HEK293 (cell line): ENCODE measurements around the gene PKD2.

Source experiments
- CTCF ChIA-PET: fragments of 350-600 bp; formaldehyde crosslinking; extraction: SDS; loops from one replicate; lab custom pipeline; 2021; ENCODE audit warnings: antibody characterized with exemption; lab: Yijun Ruan, JAX
- POLR2A ChIA-PET: fragments of 300-600 bp; formaldehyde crosslinking; extraction: SDS; loops from one replicate; lab custom pipeline; 2020; ENCODE audit warnings: antibody characterized with exemption, inconsistent platforms; lab: Yijun Ruan, JAX
- H3K27ac ChIP-seq: fragments of 200-500 bp; sonication (Bioruptor generic); 2 replicates; pipeline ENCODE4 v1.5.1; 2014; ENCODE audit warnings: low read depth, low read length, control low read depth, inconsistent platforms; ENCODE audit errors: extremely low read depth
- H3K36me3 ChIP-seq, 2 experiments: fragments of 200-500 bp in 1 of 2; sonication (Bioruptor generic) in 1 of 2; 1 replicate in 1 of 2; 2 replicates in 1 of 2; pipeline ENCODE4 v1.5.1; 2014 to 2017; ENCODE audit warnings: inconsistent platforms in 2 of 2, low read length in 2 of 2; ENCODE audit not compliant: control insufficient read depth in 2 of 2, insufficient read depth in 1 of 2
- H3K4me1 ChIP-seq: fragments of 200-500 bp; sonication (Bioruptor generic); 2 replicates; pipeline ENCODE4 v1.5.1; 2014; ENCODE audit warnings: mild to moderate bottlenecking, low read length, inconsistent platforms; ENCODE audit not compliant: control insufficient read depth, insufficient read depth
- H3K4me3 ChIP-seq: 2 replicates; pipeline ENCODE4 v1.5.1; 2011; ENCODE audit warnings: low read depth, mild to moderate bottlenecking, control low read depth, low read length, moderate library complexity
- H3K9me3 ChIP-seq: fragments of 200-500 bp; sonication (Bioruptor generic); 2 replicates; pipeline ENCODE4 v1.5.1; 2014; ENCODE audit warnings: low read depth, low read length, inconsistent platforms; ENCODE audit not compliant: control insufficient read depth, insufficient read depth
- CTCF ChIP-seq: fragments of 450-650 bp; formaldehyde crosslinking; IDR thresholded peaks from 2 replicates; pipeline ENCODE4 v1.5.1; 2016; ENCODE audit warnings: missing biosample characterization, missing genetic modification characterization
- ELK4 ChIP-seq: IDR thresholded peaks from 2 replicates; pipeline ENCODE4 v1.6.1; 2011; ENCODE audit warnings: mild to moderate bottlenecking, low read depth, low read length, borderline replicate concordance
- GLI4 ChIP-seq: fragments of 450-650 bp; formaldehyde crosslinking; IDR thresholded peaks from 2 replicates; pipeline ENCODE4 v1.5.1; 2016; ENCODE audit warnings: missing biosample characterization, missing genetic modification characterization
- KLF8 ChIP-seq: fragments of 450-650 bp; formaldehyde crosslinking; IDR thresholded peaks from 2 replicates; pipeline ENCODE4 v1.5.1; 2016; ENCODE audit warnings: missing biosample characterization, missing genetic modification characterization
- MEIS1 ChIP-seq: sonication (generic); formaldehyde crosslinking; IDR thresholded peaks from 2 replicates; pipeline ENCODE4 v1.8.1; 2022; ENCODE audit warnings: missing genetic modification reagents, mild to moderate bottlenecking, borderline replicate concordance
- MYNN ChIP-seq: fragments of 450-650 bp; formaldehyde crosslinking; IDR thresholded peaks from 2 replicates; pipeline ENCODE4 v1.5.1; 2016; ENCODE audit warnings: missing biosample characterization, missing genetic modification characterization, borderline replicate concordance
- ZFP3 ChIP-seq: fragments of 450-650 bp; formaldehyde crosslinking; IDR thresholded peaks from 2 replicates; pipeline ENCODE4 v1.5.1; 2016; ENCODE audit warnings: low read depth, missing biosample characterization, missing genetic modification characterization
- ZFP41 ChIP-seq: fragments of 450-650 bp; formaldehyde crosslinking; IDR thresholded peaks from 2 replicates; pipeline ENCODE4 v1.5.1; 2016; ENCODE audit warnings: missing biosample characterization, missing genetic modification characterization, borderline replicate concordance
- ZNF114 ChIP-seq: fragments of 450-650 bp; formaldehyde crosslinking; IDR thresholded peaks from 2 replicates; pipeline ENCODE4 v1.5.0; 2017; ENCODE audit warnings: missing biosample characterization, missing genetic modification characterization
- ZNF121 ChIP-seq: fragments of 450-650 bp; formaldehyde crosslinking; IDR thresholded peaks from 2 replicates; pipeline ENCODE4 v1.5.1; 2016; ENCODE audit warnings: missing biosample characterization, missing genetic modification characterization
- ZNF175 ChIP-seq: fragments of 450-650 bp; formaldehyde crosslinking; IDR thresholded peaks from 2 replicates; pipeline ENCODE4 v1.5.1; 2016; ENCODE audit warnings: missing biosample characterization, missing genetic modification characterization
- ZNF2 ChIP-seq: fragments of 450-650 bp; formaldehyde crosslinking; IDR thresholded peaks from 2 replicates; pipeline ENCODE4 v1.5.1; 2016; ENCODE audit warnings: missing biosample characterization, missing genetic modification characterization
- ZNF211 ChIP-seq: fragments of 450-650 bp; formaldehyde crosslinking; IDR thresholded peaks from 2 replicates; pipeline ENCODE4 v1.5.1; 2016; ENCODE audit warnings: low read depth, missing biosample characterization, missing genetic modification characterization
- ZNF248 ChIP-seq: fragments of 450-650 bp; formaldehyde crosslinking; IDR thresholded peaks from 2 replicates; pipeline ENCODE4 v1.5.1; 2017; ENCODE audit warnings: missing biosample characterization, missing genetic modification characterization
- ZNF398 ChIP-seq: fragments of 450-650 bp; formaldehyde crosslinking; IDR thresholded peaks from 2 replicates; pipeline ENCODE4 v1.5.1; 2017; ENCODE audit warnings: missing biosample characterization, missing genetic modification characterization
- ZNF473 ChIP-seq: fragments of 450-650 bp; formaldehyde crosslinking; IDR thresholded peaks from 2 replicates; pipeline ENCODE4 v1.5.1; 2017; ENCODE audit warnings: missing biosample characterization, missing genetic modification characterization
- ZNF596 ChIP-seq: fragments of 450-650 bp; IDR thresholded peaks from 2 replicates; pipeline ENCODE4 v1.5.0; 2018; ENCODE audit warnings: missing biosample characterization, mild to moderate bottlenecking, missing genetic modification characterization, moderate library complexity
- ZNF623 ChIP-seq: fragments of 450-650 bp; formaldehyde crosslinking; IDR thresholded peaks from 2 replicates; pipeline ENCODE4 v1.5.1; 2016; ENCODE audit warnings: missing biosample characterization, missing genetic modification characterization
- ZNF654 ChIP-seq: fragments of 450-650 bp; formaldehyde crosslinking; IDR thresholded peaks from 2 replicates; pipeline ENCODE4 v1.5.1; 2016; ENCODE audit warnings: low read depth, missing biosample characterization, missing genetic modification characterization
- ZNF768 ChIP-seq: fragments of 450-650 bp; formaldehyde crosslinking; IDR thresholded peaks from 2 replicates; pipeline ENCODE4 v1.5.1; 2018; ENCODE audit warnings: missing biosample characterization, mild to moderate bottlenecking, missing genetic modification characterization
- ZNF776 ChIP-seq: fragments of 450-650 bp; formaldehyde crosslinking; IDR thresholded peaks from 2 replicates; pipeline ENCODE4 v1.5.0; 2017; ENCODE audit warnings: missing biosample characterization, missing genetic modification characterization, borderline replicate concordance
- ZNF843 ChIP-seq: fragments of 450-650 bp; formaldehyde crosslinking; IDR thresholded peaks from 2 replicates; pipeline ENCODE4 v1.5.1; 2016; ENCODE audit warnings: missing biosample characterization, missing genetic modification characterization
- TF ChIP-seq, protein P1 (sequence below): fragments of 450-650 bp; formaldehyde crosslinking; IDR thresholded peaks from 2 replicates; pipeline ENCODE4 v1.5.1; 2016; ENCODE audit warnings: missing biosample characterization, missing genetic modification characterization, borderline replicate concordance

The PKD2 gene

DNA sequence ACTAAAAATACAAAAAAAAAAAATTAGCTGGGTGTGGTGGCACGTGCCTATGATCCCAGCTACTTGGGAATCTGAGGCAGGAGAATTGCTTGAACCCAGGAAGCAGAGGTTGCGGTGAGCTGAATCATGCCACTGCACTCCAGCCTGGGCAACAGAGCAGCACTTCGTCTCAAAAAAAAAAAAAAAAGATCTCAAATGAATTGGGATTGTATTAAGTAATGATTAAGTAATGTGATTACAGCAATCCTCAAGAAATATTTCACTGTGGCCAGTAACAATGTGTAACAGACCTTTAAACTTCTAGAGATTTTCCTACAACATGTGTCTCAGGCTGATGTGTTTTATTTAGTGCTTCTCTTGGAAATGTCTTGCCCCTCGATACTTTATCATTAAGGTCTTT lies 46.8 kb downstream of the PKD2 start:
- no peak overlapping the region for H3K4me3 ChIP-seq
- no peak overlapping the region for H3K27ac ChIP-seq
- ChIA-PET POLR2A (no interaction called here), CTCF (interaction anchor here (0.5 to 2.2 kb wide), 8 partner anchors 44 to 344 kb away, joined by 3 to 11 read pairs (median 3); no protein-coding TSS in a partner anchor)
- no peaks in the 10 kb centered on the region for H3K9me3 ChIP-seq
- H3K36me3 ChIP-seq: peaks cover 17 to 65% of the 10 kb centered on the region in 2 experiments; a peak in 2 of 3 replicates
- no peaks in the 10 kb centered on the region for H3K4me1 ChIP-seq
- TF ChIP-seq ZNF2 (tag by site-specific recombination) (no peak), KLF8 (no peak), MYNN (tag by site-specific recombination) (no peak), ZNF623 (tag by site-specific recombination) (no peak), GLI4 (tag by site-specific recombination) (no peak), ZNF248 (tag by site-specific recombination) (no peak), ELK4 (no peak), ZNF768 (tag by site-specific recombination) (no peak), ZNF843 (tag by site-specific recombination) (no peak), ZNF596 (tag by site-specific recombination) (no peak), ZNF121 (tag by site-specific recombination) (no peak), ZNF398 (no peak), ZNF114 (no peak), ZNF175 (tag by site-specific recombination) (no peak)

DNA sequence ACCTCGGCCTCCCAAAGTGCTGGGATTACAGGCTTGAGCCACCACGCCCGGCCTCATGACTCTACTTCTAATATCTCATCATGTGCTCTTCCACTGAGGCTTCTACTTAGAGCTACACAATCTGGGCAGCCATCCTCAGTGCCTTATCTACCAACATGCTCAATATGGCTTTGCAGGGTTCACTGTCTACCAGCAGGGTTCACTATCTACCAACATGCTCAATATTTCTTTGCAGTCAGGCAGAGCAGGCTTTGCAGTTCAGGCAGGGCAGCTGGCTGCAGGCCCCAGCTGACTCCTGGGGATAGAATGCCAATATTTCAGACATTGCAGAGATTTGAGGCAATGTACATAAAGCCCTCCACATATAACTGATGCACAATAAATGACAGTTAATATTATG lies 47.5 kb downstream of the PKD2 start:
- no peaks in the 10 kb centered on the region for H3K9me3 ChIP-seq
- H3K4me3 ChIP-seq: no peak overlapping the region
- POLR2A ChIA-PET: no interaction called here
- peaks cover 17 to 68% of the 10 kb centered on the region in 2 experiments; a peak in 2 of 3 replicates for H3K36me3 ChIP-seq
- TF ChIP-seq ZNF654 (peak; percentile 55), ZNF776 (tag by site-specific recombination) (no peak), CTCF (tag by site-specific recombination) (peak; percentile 41; the same call in 1 of the 2 replicates)
- no peak overlapping the region for H3K27ac ChIP-seq
- H3K4me1 ChIP-seq: no peaks in the 10 kb centered on the region
- CTCF ChIA-PET: interaction anchor here (0.5 to 2.2 kb wide), 11 partner anchors 20 to 309 kb away, joined by 3 to 11 read pairs (median 3); no protein-coding TSS in a partner anchor

GRCh38 chr4:88058295-88058694 lies 50.9 kb downstream of the PKD2 start:
- Histone ChIP-seq H3K9me3 (no peaks in the 10 kb centered on the region), H3K4me1 (no peaks in the 10 kb centered on the region), H3K36me3 (peaks cover 14 to 56% of the 10 kb centered on the region in 2 experiments; a peak in 2 of 3 replicates), H3K4me3 (no peak overlapping the region), H3K27ac (no peak overlapping the region)
- POLR2A ChIA-PET: no interaction called here
- CTCF ChIA-PET: interaction anchor here (0.6 to 1.1 kb wide), 2 partner anchors 154 to 334 kb away, joined by 3 to 4 read pairs; no protein-coding TSS in a partner anchor
- TF ChIP-seq, protein P1, sequence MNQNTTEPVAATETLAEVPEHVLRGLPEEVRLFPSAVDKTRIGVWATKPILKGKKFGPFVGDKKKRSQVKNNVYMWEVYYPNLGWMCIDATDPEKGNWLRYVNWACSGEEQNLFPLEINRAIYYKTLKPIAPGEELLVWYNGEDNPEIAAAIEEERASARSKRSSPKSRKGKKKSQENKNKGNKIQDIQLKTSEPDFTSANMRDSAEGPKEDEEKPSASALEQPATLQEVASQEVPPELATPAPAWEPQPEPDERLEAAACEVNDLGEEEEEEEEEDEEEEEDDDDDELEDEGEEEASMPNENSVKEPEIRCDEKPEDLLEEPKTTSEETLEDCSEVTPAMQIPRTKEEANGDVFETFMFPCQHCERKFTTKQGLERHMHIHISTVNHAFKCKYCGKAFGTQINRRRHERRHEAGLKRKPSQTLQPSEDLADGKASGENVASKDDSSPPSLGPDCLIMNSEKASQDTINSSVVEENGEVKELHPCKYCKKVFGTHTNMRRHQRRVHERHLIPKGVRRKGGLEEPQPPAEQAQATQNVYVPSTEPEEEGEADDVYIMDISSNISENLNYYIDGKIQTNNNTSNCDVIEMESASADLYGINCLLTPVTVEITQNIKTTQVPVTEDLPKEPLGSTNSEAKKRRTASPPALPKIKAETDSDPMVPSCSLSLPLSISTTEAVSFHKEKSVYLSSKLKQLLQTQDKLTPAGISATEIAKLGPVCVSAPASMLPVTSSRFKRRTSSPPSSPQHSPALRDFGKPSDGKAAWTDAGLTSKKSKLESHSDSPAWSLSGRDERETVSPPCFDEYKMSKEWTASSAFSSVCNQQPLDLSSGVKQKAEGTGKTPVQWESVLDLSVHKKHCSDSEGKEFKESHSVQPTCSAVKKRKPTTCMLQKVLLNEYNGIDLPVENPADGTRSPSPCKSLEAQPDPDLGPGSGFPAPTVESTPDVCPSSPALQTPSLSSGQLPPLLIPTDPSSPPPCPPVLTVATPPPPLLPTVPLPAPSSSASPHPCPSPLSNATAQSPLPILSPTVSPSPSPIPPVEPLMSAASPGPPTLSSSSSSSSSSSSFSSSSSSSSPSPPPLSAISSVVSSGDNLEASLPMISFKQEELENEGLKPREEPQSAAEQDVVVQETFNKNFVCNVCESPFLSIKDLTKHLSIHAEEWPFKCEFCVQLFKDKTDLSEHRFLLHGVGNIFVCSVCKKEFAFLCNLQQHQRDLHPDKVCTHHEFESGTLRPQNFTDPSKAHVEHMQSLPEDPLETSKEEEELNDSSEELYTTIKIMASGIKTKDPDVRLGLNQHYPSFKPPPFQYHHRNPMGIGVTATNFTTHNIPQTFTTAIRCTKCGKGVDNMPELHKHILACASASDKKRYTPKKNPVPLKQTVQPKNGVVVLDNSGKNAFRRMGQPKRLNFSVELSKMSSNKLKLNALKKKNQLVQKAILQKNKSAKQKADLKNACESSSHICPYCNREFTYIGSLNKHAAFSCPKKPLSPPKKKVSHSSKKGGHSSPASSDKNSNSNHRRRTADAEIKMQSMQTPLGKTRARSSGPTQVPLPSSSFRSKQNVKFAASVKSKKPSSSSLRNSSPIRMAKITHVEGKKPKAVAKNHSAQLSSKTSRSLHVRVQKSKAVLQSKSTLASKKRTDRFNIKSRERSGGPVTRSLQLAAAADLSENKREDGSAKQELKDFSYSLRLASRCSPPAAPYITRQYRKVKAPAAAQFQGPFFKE (tag by site-specific recombination): no peak
- no peak for TF ChIP-seq ZFP3 (tag by site-specific recombination)
- no peak for TF ChIP-seq ZNF473
- no peak for TF ChIP-seq ZNF211 (tag by site-specific recombination)
- no peak for TF ChIP-seq MEIS1
- no peak for TF ChIP-seq ZFP41 (tag by site-specific recombination)
